BLaER1 (cell line): Measurements from ENCODE around the gene FMO3.

Experiments
- H3K27ac ChIP-seq: shearing (Covaris generic); formaldehyde crosslinking; 2 replicates; pipeline ENCODE4 v1.8.1; 2022
- H3K27me3 ChIP-seq: shearing (Covaris generic); formaldehyde crosslinking; 2 replicates; pipeline ENCODE4 v1.8.1; 2022
- H3K36me3 ChIP-seq: shearing (Covaris generic); formaldehyde crosslinking; 2 replicates; pipeline ENCODE4 v1.8.1; 2022
- H3K4me1 ChIP-seq: shearing (Covaris generic); formaldehyde crosslinking; 2 replicates; pipeline ENCODE4 v1.8.1; 2022
- H3K4me2 ChIP-seq: shearing (Covaris generic); formaldehyde crosslinking; 2 replicates; pipeline ENCODE4 v1.8.1; 2022
- H3K4me3 ChIP-seq: shearing (Covaris generic); formaldehyde crosslinking; 2 replicates; pipeline ENCODE4 v1.8.1; 2022
- H3K9ac ChIP-seq: shearing (Covaris generic); formaldehyde crosslinking; 2 replicates; pipeline ENCODE4 v1.8.1; 2022
- H3K9me3 ChIP-seq: shearing (Covaris generic); formaldehyde crosslinking; 2 replicates; pipeline ENCODE4 v1.8.1; 2022
- H4K20me1 ChIP-seq: shearing (Covaris generic); formaldehyde crosslinking; 2 replicates; pipeline ENCODE4 v1.8.1; 2022
- Cebpa-rat ChIP-seq: shearing (Covaris generic); IDR thresholded peaks from 2 replicates; pipeline ENCODE4 v1.8.1; 2022

Gene FMO3

DNA sequence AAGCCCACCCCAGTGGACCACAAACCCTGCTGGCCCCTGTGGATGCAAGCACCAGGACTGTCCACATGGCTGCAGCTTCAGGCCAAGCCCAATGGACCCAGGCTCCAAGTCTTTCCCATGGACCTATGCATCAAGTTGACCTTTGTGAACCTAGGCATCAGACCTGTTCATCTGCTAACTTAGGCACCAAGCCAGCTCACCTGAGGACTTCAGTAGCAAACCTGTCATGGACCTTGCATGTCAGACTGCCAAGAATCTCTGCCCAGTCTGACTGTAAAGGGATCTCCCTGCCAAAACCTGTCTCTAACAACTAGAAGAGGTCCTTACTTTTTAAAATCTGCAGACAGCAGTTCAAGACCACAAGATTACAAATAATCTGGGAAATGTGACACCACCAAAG, 37.8 kb downstream of the FMO3 start:
- no peak overlapping the region for H3K4me2 ChIP-seq
- H4K20me1 ChIP-seq = no peaks in the 10 kb centered on the region
- H3K27ac ChIP-seq = no peak overlapping the region

DNA sequence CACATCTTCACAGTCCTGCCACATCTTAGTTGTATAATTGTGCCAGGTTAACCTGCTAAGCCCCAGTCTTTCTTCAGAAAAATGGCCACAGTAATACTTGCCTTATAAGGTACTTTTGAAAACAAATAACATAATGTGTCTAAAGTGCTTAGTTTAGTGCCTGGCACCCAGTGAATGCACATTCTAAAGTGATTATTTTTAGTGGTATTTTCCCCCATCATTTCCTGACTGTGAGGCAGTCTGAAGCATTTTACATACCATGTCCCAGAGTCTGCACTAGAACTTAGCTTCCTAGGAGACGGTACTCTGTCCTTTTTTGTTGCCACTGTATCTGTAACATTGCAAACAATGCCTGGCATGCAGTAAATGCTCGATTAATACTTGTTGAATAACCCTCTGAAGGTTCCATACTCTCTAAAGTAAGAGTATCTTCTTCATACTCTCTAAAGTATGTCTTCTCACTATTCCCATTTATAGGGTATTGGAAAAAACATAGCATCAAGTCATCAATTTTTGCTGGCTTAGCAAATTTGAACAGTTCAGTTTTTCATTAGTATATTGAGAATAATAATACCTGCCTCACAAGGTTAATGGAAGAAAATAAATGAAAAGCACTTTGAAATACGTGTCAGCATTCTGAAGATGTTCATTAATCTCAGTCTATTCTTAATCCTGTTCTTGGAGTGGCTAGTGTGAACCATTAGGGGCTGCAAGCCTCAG, 43.7 kb downstream of the FMO3 start:
- Histone ChIP-seq H3K4me1 (no peaks in the 10 kb centered on the region), H3K4me3 (no peak overlapping the region), H3K9me3 (no peaks in the 10 kb centered on the region), H3K36me3 (no peaks in the 10 kb centered on the region), H4K20me1 (no peaks in the 10 kb centered on the region), H3K4me2 (no peak overlapping the region), H3K9ac (no peak overlapping the region), H3K27me3 (no peaks in the 10 kb centered on the region), H3K27ac (no peak overlapping the region)
- no peak for TF ChIP-seq Cebpa-rat

More for the DNA sequence above, 37.8 kb downstream of the FMO3 start:
- no peaks in the 10 kb centered on the region for H3K4me1 ChIP-seq
- no peak overlapping the region for H3K9ac ChIP-seq
- H3K9me3 ChIP-seq = 0 out of 2 replicates have a peak, but pooled peaks cover 9% of the 10 kb centered on the region
- H3K36me3 ChIP-seq = no peaks in the 10 kb centered on the region
- H3K27me3 ChIP-seq = no peaks in the 10 kb centered on the region
- no peak for TF ChIP-seq Cebpa-rat
- H3K4me3 ChIP-seq = no peak overlapping the region

DNA sequence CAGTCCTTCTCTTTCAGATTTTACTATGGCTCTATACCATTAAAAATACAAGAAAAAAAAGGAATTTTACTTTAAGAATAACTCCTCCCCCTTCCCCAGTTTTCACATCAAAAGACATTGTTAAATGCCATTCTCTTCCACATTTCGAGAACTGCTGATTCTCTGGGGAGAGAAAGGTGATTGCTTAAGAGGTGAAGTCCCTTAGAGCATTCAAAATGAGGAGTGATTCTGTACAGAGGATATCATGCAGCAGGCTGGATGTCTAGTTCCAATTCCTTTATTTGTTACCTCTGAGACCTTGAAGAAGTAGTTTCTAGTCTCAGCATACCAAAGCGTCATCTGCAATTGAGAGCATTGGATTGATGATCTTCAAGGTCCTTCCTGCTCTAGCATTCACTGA, 46.9 kb downstream of the FMO3 start:
- no peaks in the 10 kb centered on the region for H3K36me3 ChIP-seq
- H3K4me2 ChIP-seq = no peak overlapping the region
- no peaks in the 10 kb centered on the region for H3K9me3 ChIP-seq
- H3K27me3 ChIP-seq = no peaks in the 10 kb centered on the region
- no peak overlapping the region for H3K27ac ChIP-seq
- no peaks in the 10 kb centered on the region for H4K20me1 ChIP-seq
- no peak overlapping the region for H3K4me3 ChIP-seq
- no peaks in the 10 kb centered on the region for H3K4me1 ChIP-seq
- TF ChIP-seq Cebpa-rat = no peak
- no peak overlapping the region for H3K9ac ChIP-seq

DNA sequence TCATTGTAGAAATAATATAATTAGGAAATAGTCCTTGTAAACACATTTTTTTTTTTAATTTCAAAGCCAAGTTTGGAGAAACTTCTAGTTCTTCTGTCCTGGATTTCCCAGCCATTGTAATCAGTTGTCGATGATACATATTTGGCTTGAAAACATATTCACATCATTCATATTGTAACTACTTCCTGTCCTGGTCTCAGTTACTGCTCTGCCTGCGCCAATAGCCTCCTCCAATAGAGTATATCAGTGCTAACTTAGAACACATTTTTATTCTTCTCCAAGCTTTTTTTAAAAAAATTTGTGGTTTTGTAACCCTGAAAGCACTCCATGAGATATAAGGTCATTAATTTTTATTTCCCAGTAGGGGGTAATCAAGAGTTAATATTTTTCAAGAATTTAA, 48.3 kb downstream of the FMO3 start:
- no peaks in the 10 kb centered on the region for H4K20me1 ChIP-seq
- no peaks in the 10 kb centered on the region for H3K9me3 ChIP-seq
- H3K36me3 ChIP-seq = no peaks in the 10 kb centered on the region
- H3K4me1 ChIP-seq = no peaks in the 10 kb centered on the region
- H3K27ac ChIP-seq = no peak overlapping the region
- no peaks in the 10 kb centered on the region for H3K27me3 ChIP-seq
- no peak overlapping the region for H3K4me3 ChIP-seq
- no peak overlapping the region for H3K4me2 ChIP-seq
- H3K9ac ChIP-seq = no peak overlapping the region
- TF ChIP-seq Cebpa-rat = no peak

DNA sequence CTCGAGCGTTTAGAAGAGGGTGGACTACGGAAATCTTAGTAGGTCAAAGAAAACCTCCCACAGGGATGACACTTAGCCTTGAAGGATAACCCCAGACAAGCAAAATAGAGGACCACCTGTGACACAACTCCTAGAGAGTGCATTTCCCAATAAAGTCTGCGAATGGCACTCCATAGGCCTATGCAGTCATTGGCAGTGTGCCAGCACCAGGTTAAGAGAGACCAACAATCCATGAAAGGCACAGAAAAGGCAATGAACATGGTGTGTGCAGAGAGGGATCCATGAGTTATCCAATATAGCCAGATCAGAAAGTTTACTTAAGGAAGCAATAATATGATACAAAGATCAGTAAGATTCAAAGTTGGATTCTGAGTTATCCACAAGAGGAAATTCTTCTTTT, 49.2 kb downstream of the FMO3 start:
- H3K36me3 ChIP-seq = no peaks in the 10 kb centered on the region
- TF ChIP-seq Cebpa-rat = no peak
- H3K4me1 ChIP-seq = no peaks in the 10 kb centered on the region

DNA sequence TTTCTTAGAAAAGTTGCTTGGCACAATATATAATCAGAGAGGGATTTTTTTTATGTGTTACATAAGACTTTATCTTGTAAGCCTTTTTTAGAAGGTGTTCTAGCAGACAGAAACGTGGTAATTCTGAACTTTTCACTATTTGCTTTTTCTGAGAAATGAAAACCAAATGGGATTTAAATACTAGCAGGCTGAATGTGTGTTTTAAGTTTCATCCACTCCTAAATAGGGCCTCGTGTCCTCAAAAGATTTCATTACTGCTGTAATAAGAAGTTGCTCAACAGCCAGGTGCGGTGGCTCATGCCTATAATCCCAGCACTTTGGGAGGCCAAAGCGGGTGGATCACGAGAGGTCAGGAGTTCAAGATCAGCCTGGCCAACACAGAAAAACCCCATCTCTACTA, 49.7 kb downstream of the FMO3 start:
- no peak for TF ChIP-seq Cebpa-rat
- H3K4me2 ChIP-seq = no peak overlapping the region
- no peak overlapping the region for H3K27ac ChIP-seq
- no peaks in the 10 kb centered on the region for H3K36me3 ChIP-seq
- no peaks in the 10 kb centered on the region for H4K20me1 ChIP-seq
- H3K9ac ChIP-seq = no peak overlapping the region
- H3K4me3 ChIP-seq = no peak overlapping the region
- no peaks in the 10 kb centered on the region for H3K4me1 ChIP-seq
- H3K27me3 ChIP-seq = no peaks in the 10 kb centered on the region
- H3K9me3 ChIP-seq = no peaks in the 10 kb centered on the region

More for the DNA sequence above, 49.2 kb downstream of the FMO3 start:
- Histone ChIP-seq H3K27ac (no peak overlapping the region), H3K27me3 (no peaks in the 10 kb centered on the region), H4K20me1 (no peaks in the 10 kb centered on the region), H3K4me2 (no peak overlapping the region), H3K9me3 (no peaks in the 10 kb centered on the region), H3K4me3 (no peak overlapping the region), H3K9ac (no peak overlapping the region)

DNA sequence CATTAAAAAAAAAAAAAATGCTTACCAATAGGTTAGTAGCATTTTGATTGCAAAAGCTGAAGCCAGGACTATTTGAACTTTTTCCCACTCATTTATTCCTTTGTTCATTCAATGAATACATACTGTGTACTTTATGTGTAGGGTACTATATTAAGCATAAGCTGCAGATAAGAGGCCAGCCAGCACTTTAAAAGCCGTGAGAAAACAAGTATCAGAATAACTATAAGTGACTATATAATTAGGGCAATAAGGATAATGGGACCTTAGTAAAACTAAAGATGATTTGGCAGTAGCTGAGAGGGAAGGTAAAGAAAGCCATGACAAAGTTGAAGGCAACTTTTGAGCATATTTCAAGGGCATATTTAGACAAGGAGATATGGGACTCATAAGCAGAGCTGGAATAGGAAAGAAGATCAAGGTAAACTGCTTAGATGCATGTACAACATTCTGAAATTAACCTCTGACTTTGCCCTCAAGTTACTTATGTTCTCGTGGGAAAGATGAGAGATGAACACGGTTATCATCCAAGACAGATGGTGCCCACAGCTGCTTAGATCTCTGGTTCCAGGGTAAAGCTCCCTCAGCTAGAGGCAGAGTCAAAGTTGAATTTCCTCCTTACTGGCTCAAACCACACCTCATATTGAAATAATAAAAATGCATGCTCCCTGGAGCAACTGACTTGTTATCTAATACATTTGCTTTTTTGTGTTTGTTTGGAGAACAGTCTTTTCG, 50.4 kb downstream of the FMO3 start:
- Histone ChIP-seq H3K4me2 (no peak overlapping the region), H3K4me3 (no peak overlapping the region), H4K20me1 (no peaks in the 10 kb centered on the region), H3K27me3 (no peaks in the 10 kb centered on the region), H3K27ac (no peak overlapping the region), H3K36me3 (no peaks in the 10 kb centered on the region), H3K9ac (no peak overlapping the region), H3K4me1 (no peaks in the 10 kb centered on the region), H3K9me3 (no peaks in the 10 kb centered on the region)
- TF ChIP-seq Cebpa-rat = no peak

DNA sequence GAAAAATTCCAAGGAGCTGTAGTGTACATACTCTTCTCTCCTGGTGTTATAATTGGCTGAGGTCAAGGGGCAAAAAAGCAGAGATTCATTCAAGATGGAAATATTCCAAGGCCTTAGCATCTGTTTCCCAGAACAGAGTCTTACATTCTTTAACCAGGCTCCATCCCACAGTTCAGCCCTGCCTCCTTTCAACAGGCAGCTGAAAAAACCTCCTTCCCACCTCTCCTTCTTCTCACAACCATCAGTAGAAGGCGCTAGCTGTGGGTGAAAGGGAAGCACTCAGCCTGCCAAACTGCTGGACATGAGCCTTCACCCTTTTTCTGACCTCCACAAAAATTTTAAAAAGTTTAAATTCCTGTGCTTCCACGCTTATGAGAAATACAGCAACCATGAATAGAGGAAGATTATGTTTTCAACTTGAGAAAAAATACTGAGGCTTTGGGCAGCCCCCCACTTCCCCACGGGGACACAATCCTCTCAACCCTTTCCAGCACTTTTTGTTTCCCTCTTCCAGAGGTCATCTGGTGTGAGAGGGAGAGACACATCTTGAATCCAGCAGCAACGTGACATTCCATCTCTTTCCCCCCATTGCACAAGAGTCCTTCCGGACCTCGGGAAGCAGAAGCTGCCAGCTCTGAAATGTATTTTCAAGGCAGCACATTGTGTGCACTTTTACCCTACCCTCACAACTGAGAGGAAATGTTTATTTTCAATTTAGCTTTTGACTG, 51.1 kb downstream of the FMO3 start:
- Histone ChIP-seq H3K4me3 (no peak overlapping the region), H4K20me1 (no peaks in the 10 kb centered on the region)

DNA sequence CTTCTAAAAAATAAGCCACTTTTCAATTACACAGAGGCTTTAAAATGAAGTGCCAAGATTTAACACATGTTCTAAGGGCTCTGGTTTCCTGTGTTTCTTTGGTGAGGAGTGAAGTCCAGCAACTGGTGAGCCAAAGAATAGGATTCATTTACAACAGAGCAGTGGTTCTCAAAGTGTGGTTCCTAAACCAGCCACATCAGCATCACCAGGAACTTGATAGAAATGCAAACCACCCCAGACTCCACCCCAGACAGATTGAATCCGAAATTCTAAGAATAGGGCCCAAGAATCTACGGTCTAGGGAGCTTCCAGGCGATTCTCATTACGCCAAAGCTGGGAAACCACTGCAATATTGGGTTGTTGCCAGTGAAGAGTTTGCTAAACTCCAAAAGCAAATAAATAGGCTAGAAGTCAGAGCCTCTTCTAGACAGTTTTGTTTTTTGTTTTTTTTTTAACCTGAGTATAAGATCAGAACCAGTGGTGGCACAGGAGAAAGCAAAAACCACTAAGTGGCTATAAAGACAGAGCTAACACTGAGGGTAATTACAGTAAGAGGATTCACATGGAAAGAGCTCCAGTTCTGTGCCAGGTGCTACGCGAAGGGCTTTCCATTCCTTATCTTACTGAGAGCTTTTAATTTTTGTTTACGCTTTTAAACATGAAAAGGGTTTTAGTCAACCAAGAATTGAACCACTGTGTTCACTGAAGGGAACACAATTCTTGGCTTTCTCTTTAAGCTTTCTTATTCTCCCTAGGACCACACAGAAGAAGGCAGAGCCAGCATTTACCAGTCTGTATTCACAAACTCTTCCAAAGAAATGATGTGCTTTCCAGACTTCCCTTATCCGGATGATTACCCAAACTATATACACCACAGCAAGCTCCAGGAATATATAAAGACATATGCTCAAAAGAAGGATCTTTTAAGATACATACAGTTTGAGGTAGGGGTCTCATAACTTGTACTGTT, 52.0 kb downstream of the FMO3 start:
- no peaks in the 10 kb centered on the region for H3K9me3 ChIP-seq
- TF ChIP-seq Cebpa-rat = no peak
- no peak overlapping the region for H3K27ac ChIP-seq
- H3K4me1 ChIP-seq = no peaks in the 10 kb centered on the region
- no peaks in the 10 kb centered on the region for H4K20me1 ChIP-seq
- no peak overlapping the region for H3K4me2 ChIP-seq
- no peaks in the 10 kb centered on the region for H3K27me3 ChIP-seq
- no peak overlapping the region for H3K4me3 ChIP-seq
- no peak overlapping the region for H3K9ac ChIP-seq
- no peaks in the 10 kb centered on the region for H3K36me3 ChIP-seq

More for the DNA sequence above, 51.1 kb downstream of the FMO3 start:
- Histone ChIP-seq H3K27ac (no peak overlapping the region), H3K4me2 (no peak overlapping the region), H3K36me3 (no peaks in the 10 kb centered on the region), H3K27me3 (no peaks in the 10 kb centered on the region), H3K4me1 (no peaks in the 10 kb centered on the region), H3K9me3 (no peaks in the 10 kb centered on the region), H3K9ac (no peak overlapping the region)
- no peak for TF ChIP-seq Cebpa-rat
